Measurements from ENCODE around the gene SCAP.
"Not testable (repeated sequence)": the region's sequence is repeated elsewhere in the genome, so short reads cannot be mapped to it uniquely, and the experiment has no call there.

SCAP gene

DNA sequence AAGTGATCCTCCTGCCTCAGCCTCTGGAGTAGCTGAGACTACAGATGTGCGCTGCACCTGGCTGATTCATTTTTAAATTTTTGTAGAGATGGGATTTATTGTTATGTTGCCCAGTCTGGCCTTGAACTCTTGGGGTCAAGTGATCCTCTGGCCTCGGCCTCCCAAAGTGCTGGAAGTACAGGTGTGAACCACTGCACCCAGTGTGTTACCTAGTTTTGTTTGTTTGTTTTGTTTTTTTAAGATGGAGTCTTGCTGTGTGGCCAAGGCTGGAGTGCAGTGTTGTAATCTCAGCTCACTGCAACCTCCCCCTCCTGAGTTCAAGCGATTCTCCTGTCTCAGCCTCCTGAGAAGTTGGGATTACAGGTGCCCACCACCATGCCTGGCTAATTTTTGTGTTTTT, 82.8 kb downstream of the SCAP start:
- no peak for DNase-seq

- no peak for DNase-seq
Measured at GRCh38 chr3:47385796-47386195, 89.9 kb downstream of the SCAP start.

DNA sequence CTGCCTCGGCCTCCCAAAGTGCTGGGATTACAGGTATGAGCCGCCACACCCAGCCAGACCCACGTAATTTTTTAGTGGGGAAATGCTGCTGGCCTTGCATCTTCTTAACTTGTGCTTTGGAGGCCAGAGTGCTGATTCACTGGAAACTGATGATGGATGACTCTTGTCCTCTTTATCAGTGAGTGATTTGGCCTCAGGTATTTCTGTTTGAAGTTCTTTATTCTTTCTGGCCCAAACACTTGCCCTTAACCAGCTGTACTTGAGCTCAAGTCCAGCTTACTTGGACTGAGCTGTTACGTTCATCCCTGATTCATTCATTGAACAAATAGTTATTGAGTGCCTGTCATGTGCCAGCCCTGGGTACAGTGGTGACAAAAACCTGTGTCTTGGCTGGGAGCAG, 90.7 kb downstream of the SCAP start:
- DNase-seq, result no peak

DNA sequence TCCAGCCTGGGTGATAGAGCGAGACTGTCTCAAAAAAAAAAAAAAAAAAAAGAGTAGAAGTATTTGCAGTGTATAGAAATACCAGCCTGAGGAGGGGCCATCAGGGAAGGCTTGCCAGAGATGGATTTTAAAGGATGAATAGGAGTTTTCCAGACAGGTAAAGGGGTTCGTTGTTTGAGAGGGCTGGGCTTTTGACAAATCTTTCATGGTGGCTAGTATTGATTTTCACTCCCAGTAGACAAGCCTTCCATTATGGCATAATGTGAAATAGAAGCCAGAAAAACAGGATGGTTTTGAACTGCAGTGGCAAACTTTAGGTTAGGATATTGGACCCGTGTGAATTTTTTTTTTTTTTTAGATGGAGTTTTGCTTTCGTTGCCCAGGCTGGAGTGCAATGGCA, 91.3 kb downstream of the SCAP start:
- no peak for DNase-seq

DNA sequence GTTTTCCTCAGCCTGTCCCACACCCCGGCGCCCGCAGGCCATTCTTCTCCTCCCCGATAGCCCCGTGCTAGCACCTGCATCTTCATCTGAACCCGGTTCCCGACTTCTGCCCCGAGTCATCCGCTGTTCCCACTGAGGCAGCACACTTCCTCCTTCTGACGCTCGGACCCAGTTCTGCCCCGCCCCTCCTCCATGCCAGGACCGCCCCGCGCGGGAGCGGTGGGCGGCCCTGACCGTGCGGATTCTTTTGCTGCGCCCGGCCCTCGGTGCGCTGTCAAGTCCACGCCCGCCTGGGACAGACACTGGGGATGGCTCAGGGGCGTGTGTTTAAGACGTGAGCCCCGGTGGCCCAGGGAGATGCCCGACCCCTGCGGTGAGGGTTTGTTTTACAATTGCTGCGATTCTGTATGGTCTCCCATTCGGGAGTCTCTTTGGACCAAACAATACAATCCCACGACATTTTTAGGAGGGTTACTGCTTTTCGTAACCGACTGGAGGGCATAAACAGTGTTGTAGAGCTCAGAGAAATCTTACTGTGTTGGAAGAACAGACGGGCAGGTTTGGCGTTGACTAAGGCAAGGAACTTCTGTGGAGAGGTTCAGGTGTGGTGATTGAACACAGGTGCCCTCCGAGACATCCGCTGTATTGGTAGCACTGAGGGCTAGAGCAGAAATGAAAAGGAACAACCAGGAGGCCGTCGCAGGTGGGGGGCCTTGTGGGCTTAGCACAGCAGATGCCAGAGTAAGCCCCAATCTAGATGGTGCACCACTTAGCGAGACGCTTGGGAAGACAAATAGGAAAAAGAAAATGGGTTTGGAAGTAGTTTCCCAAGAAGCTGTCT, 94.2 kb downstream of the SCAP start:
- peak; percentile 97 for DNase-seq

GRCh38 chr3:47380601-47381316, 95.0 kb downstream of the SCAP start, which contains the start of gene PTPN23:
TSS of gene PTPN23 (plus strand) at chr3:47381021. CDS start at chr3:47381097, 76 bp downstream.
- peak; percentile 100 for DNase-seq

GRCh38 chr3:47380026-47380600, 95.6 kb downstream of the SCAP start:
- DNase-seq, result no peak

- no peak for DNase-seq
Measured at GRCh38 chr3:47379411-47379899, 96.3 kb downstream of the SCAP start.

DNA sequence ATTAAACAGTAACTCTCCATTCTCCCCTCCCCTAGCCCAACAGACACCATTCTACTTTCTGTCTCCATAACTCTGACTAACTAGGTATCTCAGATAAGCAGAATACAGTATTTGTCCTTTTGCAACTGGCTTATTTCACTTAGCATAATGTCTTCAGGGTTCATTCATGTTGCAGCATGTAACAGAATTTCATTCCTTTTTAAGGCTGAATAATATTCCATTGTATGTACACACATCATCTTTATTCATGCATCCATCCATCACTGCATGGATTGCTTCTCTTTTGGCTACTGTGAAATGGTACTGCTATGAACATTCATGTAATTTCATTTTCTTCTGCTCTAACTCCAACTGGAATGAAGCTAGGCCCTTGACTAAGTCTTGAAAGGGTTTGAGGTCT, 96.9 kb downstream of the SCAP start:
- no peak for DNase-seq

GRCh38 chr3:47377186-47377585, 98.6 kb downstream of the SCAP start:
- no peak for DNase-seq

DNA sequence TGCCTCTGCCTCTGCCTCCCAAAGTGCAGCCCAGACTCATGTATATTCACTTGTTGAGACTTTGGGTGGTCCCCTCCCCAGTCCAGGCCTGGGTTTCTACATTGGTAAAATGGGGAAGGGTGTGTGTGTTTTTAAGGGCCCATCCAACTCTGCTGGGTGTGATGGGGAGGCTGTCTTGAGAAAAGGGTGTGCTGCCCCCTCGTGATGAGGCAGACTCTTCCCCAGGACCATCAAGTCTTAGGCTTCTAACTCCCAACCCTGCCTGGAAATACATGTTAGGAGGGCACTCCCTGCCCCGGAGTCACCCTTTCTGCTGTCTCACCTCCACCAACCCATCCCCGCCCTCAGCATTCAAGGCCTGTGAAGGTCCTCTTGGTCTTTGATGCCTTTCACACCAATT, 99.3 kb downstream of the SCAP start:
- DNase-seq, result no peak

DNA sequence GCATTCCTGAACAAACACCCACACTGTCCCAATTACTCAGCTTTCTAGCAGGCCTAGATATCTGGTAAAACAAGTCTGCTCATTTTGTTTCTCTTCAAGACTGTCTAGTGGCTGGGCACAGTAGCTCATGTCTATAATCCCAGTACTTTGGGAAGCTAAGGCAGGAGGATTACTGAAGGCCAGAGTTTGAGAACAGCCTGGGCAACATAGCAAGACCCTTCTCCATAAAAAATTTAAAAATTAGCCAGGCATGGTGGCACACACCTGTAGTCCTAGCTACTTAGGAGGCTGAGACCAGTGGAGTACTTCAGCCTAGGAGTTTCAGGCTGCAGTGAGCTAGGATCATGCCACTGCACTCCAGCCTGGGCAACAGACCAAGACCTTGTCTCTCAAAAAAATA, 101.2 kb downstream of the SCAP start:
- DNase-seq, result no peak

- peak; percentile 62 for DNase-seq
Measured at GRCh38 chr3:47370887-47371697, 104.6 kb downstream of the SCAP start.

GRCh38 chr3:47370020-47370419, 105.7 kb downstream of the SCAP start:
- not testable (repeated sequence) for DNase-seq

DNA sequence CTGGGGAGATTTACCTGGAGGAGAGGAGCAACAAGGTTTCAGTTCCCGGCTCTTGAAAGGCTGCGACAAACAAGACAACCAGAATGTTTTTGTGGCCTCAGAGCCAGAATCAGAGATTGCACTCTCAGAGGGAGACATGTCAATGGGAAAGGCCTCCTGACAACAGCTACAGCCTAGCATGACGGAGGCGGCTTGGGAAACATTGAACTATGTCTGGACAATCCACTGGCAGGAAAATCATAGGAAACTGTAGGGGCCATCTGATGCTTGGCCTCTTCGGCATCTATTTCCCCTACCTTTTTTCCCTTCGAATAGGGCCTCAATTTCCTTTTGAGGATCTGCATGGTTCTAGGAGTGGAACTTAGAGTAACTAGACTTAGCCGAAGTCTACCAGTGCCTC, 108.1 kb downstream of the SCAP start:
- no peak for DNase-seq

- DNase-seq, result no peak
Measured at GRCh38 chr3:47366833-47367232, 108.9 kb downstream of the SCAP start.

GRCh38 chr3:47365213-47366153, 110.3 kb downstream of the SCAP start:
- DNase-seq, result no peak
